Measurements from ENCODE around the gene HNRNPUL1. TPM values are rescaled to one million over a fixed set of nuclear protein-coding genes. Genes with fewer than 3 reads are reported as not detected.

The HNRNPUL1 gene
- total RNA-seq, 1 donor from 2014 or later: 244 TPM

DNA sequence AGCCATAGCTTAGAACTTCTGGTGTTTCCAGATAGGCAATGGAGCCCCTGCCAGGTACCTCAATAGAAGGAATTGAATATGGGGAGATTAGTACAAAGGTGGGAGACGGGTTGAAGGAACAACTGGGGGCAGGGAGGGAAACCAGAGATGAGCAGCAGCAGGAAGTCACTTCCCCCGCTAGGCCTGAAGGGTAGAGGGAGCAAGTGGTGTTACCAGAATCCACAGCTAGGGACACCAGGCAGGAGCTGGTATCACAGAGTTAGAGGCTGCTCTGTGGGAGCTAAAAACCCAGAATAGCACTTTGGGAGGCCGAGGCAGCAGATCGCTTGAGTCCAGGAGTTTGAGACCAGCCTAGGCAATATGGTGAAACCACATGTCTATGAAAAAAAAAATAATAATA, 15.3 kb upstream of the HNRNPUL1 start:
- Mint-ChIP-seq H3K4me3 (no peak overlapping the region), H3K9me3 (no peaks in the 10 kb centered on the region), H3K27me3 (no peaks in the 10 kb centered on the region), H3K36me3 (peaks cover 19% of the 10 kb centered on the region), H3K27ac (no peak overlapping the region), H3K4me1 (ENCODE audit: unreplicated experiment) (no peaks in the 10 kb centered on the region)
- TF ChIP-seq, protein P1, sequence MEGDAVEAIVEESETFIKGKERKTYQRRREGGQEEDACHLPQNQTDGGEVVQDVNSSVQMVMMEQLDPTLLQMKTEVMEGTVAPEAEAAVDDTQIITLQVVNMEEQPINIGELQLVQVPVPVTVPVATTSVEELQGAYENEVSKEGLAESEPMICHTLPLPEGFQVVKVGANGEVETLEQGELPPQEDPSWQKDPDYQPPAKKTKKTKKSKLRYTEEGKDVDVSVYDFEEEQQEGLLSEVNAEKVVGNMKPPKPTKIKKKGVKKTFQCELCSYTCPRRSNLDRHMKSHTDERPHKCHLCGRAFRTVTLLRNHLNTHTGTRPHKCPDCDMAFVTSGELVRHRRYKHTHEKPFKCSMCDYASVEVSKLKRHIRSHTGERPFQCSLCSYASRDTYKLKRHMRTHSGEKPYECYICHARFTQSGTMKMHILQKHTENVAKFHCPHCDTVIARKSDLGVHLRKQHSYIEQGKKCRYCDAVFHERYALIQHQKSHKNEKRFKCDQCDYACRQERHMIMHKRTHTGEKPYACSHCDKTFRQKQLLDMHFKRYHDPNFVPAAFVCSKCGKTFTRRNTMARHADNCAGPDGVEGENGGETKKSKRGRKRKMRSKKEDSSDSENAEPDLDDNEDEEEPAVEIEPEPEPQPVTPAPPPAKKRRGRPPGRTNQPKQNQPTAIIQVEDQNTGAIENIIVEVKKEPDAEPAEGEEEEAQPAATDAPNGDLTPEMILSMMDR (conservative IDR thresholded peaks at IDR 0.05): no peak
- no peak for DNase-seq (ENCODE audit: extremely low spot score, unreplicated experiment)

DNA sequence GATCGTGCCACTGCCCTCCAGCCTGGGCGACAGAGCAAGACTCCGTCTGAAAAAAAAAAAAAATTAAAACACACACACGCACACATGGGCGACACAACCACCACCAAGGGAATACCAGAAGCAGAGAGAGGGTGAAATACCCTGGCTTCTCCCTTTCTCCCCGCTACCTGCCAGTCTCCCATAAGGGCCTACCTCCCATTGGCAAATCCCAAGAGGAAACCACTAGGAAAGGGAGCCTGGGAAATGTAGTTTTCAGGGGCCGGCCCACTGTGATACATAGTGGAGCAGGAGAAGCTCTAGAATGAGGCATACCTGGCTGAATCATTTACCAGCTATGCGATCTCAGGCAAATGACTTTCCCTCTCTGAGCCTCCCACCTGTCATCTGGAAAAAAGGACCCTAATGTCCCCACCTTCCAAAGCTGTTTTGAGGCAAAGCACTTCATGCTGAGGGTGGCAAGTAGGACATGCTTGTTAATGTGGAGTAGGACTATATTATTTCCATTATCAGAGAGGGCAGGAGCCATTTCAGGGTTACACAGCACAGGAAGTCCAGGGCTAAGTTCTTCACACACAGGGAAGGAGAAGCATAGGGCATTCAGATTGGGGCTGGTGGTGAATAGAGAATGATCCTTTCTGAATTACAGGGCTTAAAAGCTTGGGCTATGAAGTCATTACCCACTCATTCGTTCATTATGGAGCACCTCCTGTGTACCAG, 14.3 kb upstream of the HNRNPUL1 start:
- TF ChIP-seq, protein P1 (conservative IDR thresholded peaks at IDR 0.05): no peak
- no peaks in the 10 kb centered on the region for H3K9me3 Mint-ChIP-seq
- H3K4me3 Mint-ChIP-seq: no peak overlapping the region
- no peak overlapping the region for H3K27ac Mint-ChIP-seq
- H3K27me3 Mint-ChIP-seq: no peaks in the 10 kb centered on the region
- DNase-seq (ENCODE audit: extremely low spot score, unreplicated experiment): no peak
- H3K36me3 Mint-ChIP-seq: peaks cover 19% of the 10 kb centered on the region
- H3K4me1 Mint-ChIP-seq (ENCODE audit: unreplicated experiment): no peaks in the 10 kb centered on the region

DNA sequence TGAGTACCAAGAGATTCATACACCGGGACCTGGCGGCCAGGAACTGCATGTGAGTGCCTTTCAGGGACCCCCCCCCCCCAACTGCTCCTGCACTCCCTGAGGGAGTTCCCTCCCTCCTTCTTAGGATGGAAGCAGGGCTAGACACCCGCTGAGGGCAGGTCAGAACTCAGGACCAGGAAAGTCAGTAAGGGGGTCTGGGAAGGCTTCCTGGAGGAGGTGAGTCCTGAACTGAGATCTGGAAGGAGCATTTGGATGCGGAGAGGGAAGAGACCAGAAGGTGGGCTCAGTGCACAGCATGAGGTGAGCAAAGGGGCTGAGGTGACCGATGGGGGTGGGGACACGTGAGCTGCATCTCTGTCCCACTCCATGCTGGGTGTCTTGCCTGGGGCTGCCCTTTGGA, 10.5 kb upstream of the HNRNPUL1 start:
- TF ChIP-seq, protein P1 (conservative IDR thresholded peaks at IDR 0.05): no peak
- no peaks in the 10 kb centered on the region for H3K27me3 Mint-ChIP-seq
- H3K36me3 Mint-ChIP-seq: peaks cover 10% of the 10 kb centered on the region
- H3K4me3 Mint-ChIP-seq: no peak overlapping the region
- H3K27ac Mint-ChIP-seq: no peak overlapping the region
- H3K9me3 Mint-ChIP-seq: no peaks in the 10 kb centered on the region
- no peaks in the 10 kb centered on the region for H3K4me1 Mint-ChIP-seq (ENCODE audit: unreplicated experiment)
- no peak for DNase-seq (ENCODE audit: extremely low spot score, unreplicated experiment)

DNA sequence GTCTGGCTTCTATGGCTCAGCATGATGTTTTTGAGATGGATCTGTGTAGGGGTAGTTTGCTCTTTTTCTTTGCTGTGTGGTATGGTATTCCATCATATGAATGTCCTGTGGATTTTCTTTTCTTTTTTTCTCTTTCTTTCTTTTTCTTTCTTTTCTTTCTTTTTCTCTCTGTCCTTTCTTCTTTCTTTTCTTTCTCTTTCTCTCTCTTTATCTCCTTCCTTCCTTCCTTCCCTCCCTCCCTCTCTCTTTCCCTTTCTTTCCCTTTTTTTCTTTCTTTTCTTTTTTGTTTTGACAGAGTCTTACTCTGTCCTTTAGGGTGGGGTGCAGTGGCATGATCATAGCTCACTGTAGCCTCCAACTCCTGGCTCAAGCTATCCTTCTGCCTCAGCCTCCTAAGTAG, 9.0 kb upstream of the HNRNPUL1 start:
- Mint-ChIP-seq H3K27me3 (no peaks in the 10 kb centered on the region), H3K27ac (peak overlapping the region; percentile 2), H3K4me1 (ENCODE audit: unreplicated experiment) (no peaks in the 10 kb centered on the region), H3K9me3 (no peaks in the 10 kb centered on the region), H3K36me3 (peaks cover 8% of the 10 kb centered on the region), H3K4me3 (no peak overlapping the region)
- no peak for DNase-seq (ENCODE audit: extremely low spot score, unreplicated experiment)
- TF ChIP-seq, protein P1 (conservative IDR thresholded peaks at IDR 0.05): no peak

DNA sequence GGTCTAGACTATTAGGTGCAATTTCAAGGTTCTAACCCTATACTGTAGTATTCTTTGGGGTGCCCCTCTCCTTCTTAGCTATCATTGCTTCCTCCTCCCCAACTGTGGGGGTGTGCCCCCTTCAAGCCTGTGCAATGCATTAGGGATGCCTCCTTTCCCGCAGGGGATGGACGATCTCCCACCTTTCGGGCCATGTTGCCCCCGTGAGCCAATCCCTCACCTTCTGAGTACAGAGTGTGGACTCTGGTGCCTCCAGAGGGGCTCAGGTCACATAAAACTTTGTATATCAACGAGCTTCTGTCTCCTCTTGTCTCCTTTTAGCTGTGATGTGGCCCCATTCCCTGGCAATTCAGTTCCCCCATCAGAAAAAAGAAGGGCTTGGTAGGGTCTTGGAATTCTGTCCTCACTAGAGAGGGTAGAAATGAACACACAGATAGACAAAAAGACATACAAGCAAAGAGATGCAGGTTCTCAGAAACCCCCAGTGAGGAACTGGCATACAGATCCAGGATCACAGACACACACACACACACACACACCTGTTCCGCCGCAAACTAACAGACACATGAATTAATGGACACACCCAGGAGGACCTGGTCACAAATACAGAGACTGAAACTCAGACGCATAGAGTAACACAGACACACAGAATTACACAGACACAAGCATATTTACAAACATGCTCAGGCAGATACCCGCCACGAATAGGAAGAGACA, 2.5 kb upstream of the HNRNPUL1 start:
- Mint-ChIP-seq H3K27me3 (peaks cover 3% of the 10 kb centered on the region), H3K36me3 (peaks cover 8% of the 10 kb centered on the region)

More for the DNA sequence above, 2.5 kb upstream of the HNRNPUL1 start:
- TF ChIP-seq, protein P1 (conservative IDR thresholded peaks at IDR 0.05): no peak
- Mint-ChIP-seq H3K4me3 (peak overlapping the region; percentile 92), H3K9me3 (no peaks in the 10 kb centered on the region), H3K27ac (peak overlapping the region; percentile 100), H3K4me1 (ENCODE audit: unreplicated experiment) (peaks cover 16% of the 10 kb centered on the region)
- DNase-seq (ENCODE audit: extremely low spot score, unreplicated experiment): no peak

All from type B pancreatic cell (in vitro differentiated cells).